ENCODE measurements around the gene FEM1C. TPM values are rescaled to one million over a fixed set of nuclear protein-coding genes. Genes with fewer than 3 reads are reported as not detected.

Gene FEM1C
- total RNA-seq, 4 donors from 2014 or later, result 17.3 to 31.9 (median 28.2) TPM

GRCh38 chr5:115545351-115545882 is 842 bp upstream of the FEM1C start:
- H3K27ac ChIP-seq, result peak overlapping the region in 3 of 4 donors; percentile 96 to 97 (median 97)
- no peak overlapping the region for H3K4me3 ChIP-seq
- TF ChIP-seq POLR2A (IDR thresholded peaks at IDR 0.05), result no peak
- TF ChIP-seq, protein P1, sequence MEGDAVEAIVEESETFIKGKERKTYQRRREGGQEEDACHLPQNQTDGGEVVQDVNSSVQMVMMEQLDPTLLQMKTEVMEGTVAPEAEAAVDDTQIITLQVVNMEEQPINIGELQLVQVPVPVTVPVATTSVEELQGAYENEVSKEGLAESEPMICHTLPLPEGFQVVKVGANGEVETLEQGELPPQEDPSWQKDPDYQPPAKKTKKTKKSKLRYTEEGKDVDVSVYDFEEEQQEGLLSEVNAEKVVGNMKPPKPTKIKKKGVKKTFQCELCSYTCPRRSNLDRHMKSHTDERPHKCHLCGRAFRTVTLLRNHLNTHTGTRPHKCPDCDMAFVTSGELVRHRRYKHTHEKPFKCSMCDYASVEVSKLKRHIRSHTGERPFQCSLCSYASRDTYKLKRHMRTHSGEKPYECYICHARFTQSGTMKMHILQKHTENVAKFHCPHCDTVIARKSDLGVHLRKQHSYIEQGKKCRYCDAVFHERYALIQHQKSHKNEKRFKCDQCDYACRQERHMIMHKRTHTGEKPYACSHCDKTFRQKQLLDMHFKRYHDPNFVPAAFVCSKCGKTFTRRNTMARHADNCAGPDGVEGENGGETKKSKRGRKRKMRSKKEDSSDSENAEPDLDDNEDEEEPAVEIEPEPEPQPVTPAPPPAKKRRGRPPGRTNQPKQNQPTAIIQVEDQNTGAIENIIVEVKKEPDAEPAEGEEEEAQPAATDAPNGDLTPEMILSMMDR (IDR thresholded peaks at IDR 0.05), result no peak

DNA sequence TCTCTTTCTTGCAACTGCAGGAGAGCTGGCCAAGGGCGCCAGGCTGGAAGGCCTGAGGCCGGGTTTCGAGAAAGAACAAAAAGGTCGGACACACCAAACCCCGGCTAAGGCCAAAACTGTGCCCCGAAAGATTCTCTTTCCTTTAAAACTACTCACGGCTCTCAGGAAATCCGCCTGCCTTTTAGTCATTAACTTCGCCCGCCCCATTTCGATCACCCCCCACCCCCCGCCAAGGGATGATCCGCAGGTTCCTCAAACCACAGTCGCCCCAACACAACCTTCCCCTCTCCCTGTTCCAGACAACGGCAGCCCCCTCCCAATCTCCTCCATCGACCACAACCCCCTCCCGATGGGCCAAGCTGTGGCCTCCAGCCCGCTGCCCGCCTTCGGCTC is 536 bp downstream of the FEM1C start:
- H3K9me3 ChIP-seq, result no peaks in the 10 kb centered on the region
- H3K4me3 ChIP-seq, result peak overlapping the region; percentile 71 to 81 (median 74)
- no peak for TF ChIP-seq POLR2A (IDR thresholded peaks at IDR 0.05)
- TF ChIP-seq, protein P1 (IDR thresholded peaks at IDR 0.05), result no peak
- no peaks in the 10 kb centered on the region for H3K27me3 ChIP-seq
- peaks cover 0 to 9% (median 0%) of the 10 kb centered on the region in 3 donors for H3K36me3 ChIP-seq
- peak in 2 of 3 donors; percentile 59 to 73 for DNase-seq
- H3K27ac ChIP-seq, result peak overlapping the region; percentile 96 to 99 (median 97)
- peaks cover 0 to 14% (median 4%) of the 10 kb centered on the region in 4 donors for H3K4me1 ChIP-seq

More at GRCh38 chr5:115545351-115545882, 842 bp upstream of the FEM1C start:
- Histone ChIP-seq H3K27me3 (no peaks in the 10 kb centered on the region), H3K4me1 (peaks cover 0 to 7% (median under 1%) of the 10 kb centered on the region in 4 donors), H3K9me3 (no peaks in the 10 kb centered on the region), H3K36me3 (peaks cover 0 to 9% (median 0%) of the 10 kb centered on the region in 3 donors)
- no peak for DNase-seq

DNA sequence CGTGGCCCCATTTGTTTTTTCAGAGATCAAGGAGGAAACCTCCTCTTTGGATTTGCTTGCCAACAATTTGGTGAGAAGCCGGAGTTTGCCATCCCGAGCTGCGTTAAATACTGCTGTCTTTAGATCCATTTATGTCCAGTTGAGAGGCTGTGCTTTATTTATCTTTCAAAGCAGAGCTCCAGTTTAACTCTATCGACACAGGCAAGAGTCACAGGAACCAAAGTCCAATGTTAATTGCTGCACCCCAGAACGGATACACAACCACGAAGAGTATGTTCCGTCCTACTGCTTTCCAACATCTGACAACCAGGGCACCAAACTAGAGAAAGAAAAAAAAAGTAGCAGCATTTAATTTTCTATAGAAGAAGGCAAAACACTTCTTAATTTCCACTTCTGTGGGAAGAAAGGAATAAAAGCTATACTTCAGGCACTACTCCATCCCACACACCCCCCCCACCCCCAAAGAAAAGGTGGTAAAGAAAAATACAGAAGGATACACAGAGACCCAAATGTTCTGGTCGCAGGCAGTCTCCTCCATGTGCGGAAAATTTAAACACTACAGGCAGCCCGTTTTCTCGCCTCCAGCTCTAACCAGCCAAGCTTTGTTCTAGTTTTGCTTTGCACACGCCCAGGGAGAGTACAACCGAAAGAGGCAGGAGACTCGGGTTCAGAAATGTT is 1.1 kb downstream of the FEM1C start:
- H3K9me3 ChIP-seq, result no peaks in the 10 kb centered on the region
- H3K27me3 ChIP-seq, result no peaks in the 10 kb centered on the region
- peaks cover 0 to 20% (median 5%) of the 10 kb centered on the region in 4 donors for H3K4me1 ChIP-seq
- H3K27ac ChIP-seq, result peak overlapping the region; percentile 96 to 99 (median 97)
- peak; percentile 29 to 65 for TF ChIP-seq POLR2A (IDR thresholded peaks at IDR 0.05)
- TF ChIP-seq, protein P1 (IDR thresholded peaks at IDR 0.05), result no peak
- H3K4me3 ChIP-seq, result peak overlapping the region; percentile 71 to 81 (median 74)
- peak in 1 of 3 donors; percentile 66 for DNase-seq
- H3K36me3 ChIP-seq, result peaks cover 0 to 9% (median 0%) of the 10 kb centered on the region in 3 donors

- H3K27ac ChIP-seq, result peak overlapping the region; percentile 96 to 99 (median 97)
- TF ChIP-seq, protein P1 (IDR thresholded peaks at IDR 0.05), result no peak
- TF ChIP-seq POLR2A (IDR thresholded peaks at IDR 0.05), result no peak
- H3K9me3 ChIP-seq, result no peaks in the 10 kb centered on the region
- peak overlapping the region; percentile 71 to 81 (median 74) for H3K4me3 ChIP-seq
- H3K27me3 ChIP-seq, result no peaks in the 10 kb centered on the region
- H3K36me3 ChIP-seq, result peaks cover 0 to 9% (median 0%) of the 10 kb centered on the region in 3 donors
- no peak for DNase-seq
- H3K4me1 ChIP-seq, result peaks cover 0 to 24% (median 5%) of the 10 kb centered on the region in 4 donors
Measured at GRCh38 chr5:115542651-115543364, 1.8 kb downstream of the FEM1C start.

- peaks cover 0 to 9% (median 0%) of the 10 kb centered on the region in 3 donors for H3K36me3 ChIP-seq
- no peaks in the 10 kb centered on the region for H3K9me3 ChIP-seq
- peak overlapping the region in 2 of 4 donors; percentile 97 to 99 for H3K27ac ChIP-seq
- H3K4me1 ChIP-seq, result peaks cover 0 to 31% (median 8%) of the 10 kb centered on the region in 4 donors
- peak overlapping the region in 3 of 4 donors; percentile 71 to 81 (median 72) for H3K4me3 ChIP-seq
- TF ChIP-seq, protein P1 (IDR thresholded peaks at IDR 0.05), result no peak
- no peak for TF ChIP-seq POLR2A (IDR thresholded peaks at IDR 0.05)
- no peak for DNase-seq
- H3K27me3 ChIP-seq, result no peaks in the 10 kb centered on the region
Measured at GRCh38 chr5:115542086-115542485, 2.5 kb downstream of the FEM1C start.
